K562 (cell line): Measurements from ENCODE around the gene ATF7IP. TPM values are rescaled to one million over a fixed set of nuclear protein-coding genes. Genes with fewer than 3 reads are reported as not detected.

Experiments used
- GTF2F1 ChIP-seq: IDR thresholded peaks from 2 replicates; pipeline ENCODE4 v1.6.1; 2011; ENCODE audit warnings: low read depth, low read length, improper control_type of control experiment
- HNRNPH1 ChIP-seq: fragments of 200-400 bp; formaldehyde crosslinking; optimal IDR thresholded peaks from 2 replicates; pipeline ENCODE3; 2017; ENCODE audit warnings: low read depth, mild to moderate bottlenecking, low read length, moderate library complexity
- KAT8 ChIP-seq: fragments of 450-650 bp; IDR thresholded peaks from 2 replicates; pipeline ENCODE4 v1.6.1; 2016; ENCODE audit warnings: low read depth, mild to moderate bottlenecking
- MAFF ChIP-seq: IDR thresholded peaks from 2 replicates; pipeline ENCODE4 v1.6.1; 2012; ENCODE audit warnings: low read length, improper control_type of control experiment
- MED1 ChIP-seq: sonication (generic); formaldehyde crosslinking; IDR thresholded peaks from 2 replicates; pipeline ENCODE4 v1.8.1; 2023; ENCODE audit warnings: missing genetic modification reagents, borderline replicate concordance
- NR4A1 ChIP-seq, 2 experiments: fragments of 250-450 bp in 1 of 2; fragments of 450-650 bp in 1 of 2; sonication (Bioruptor Pico) in 1 of 2; IDR thresholded peaks; 2 replicates each; pipeline versions ENCODE4 v1.4.0 to v1.6.1; 2016 to 2020; ENCODE audit warnings: mild to moderate bottlenecking in 2 of 2, missing compliant biosample characterization in 1 of 2, missing genetic modification characterization in 1 of 2, moderate library complexity in 1 of 2
- NRF1 ChIP-seq, 2 experiments: fragments of 450-650 bp; IDR thresholded peaks in 1 of 2; conservative IDR thresholded peaks in 1 of 2; 2 replicates each; pipeline ENCODE4 v1.6.1; 2014; ENCODE audit warnings: mild to moderate bottlenecking in 2 of 2
- PHTF2 ChIP-seq: fragments of 250-450 bp; sonication (Bioruptor Pico); IDR thresholded peaks from 2 replicates; pipeline ENCODE4 v1.5.0; 2021; ENCODE audit warnings: mild to moderate bottlenecking
- POLR2G ChIP-seq: fragments of 200-400 bp; formaldehyde crosslinking; IDR thresholded peaks from 2 replicates; pipeline ENCODE4 v1.6.1; 2017; ENCODE audit warnings: low read depth, mild to moderate bottlenecking, antibody characterized with exemption, low read length, moderate library complexity
- ZNF165 ChIP-seq: fragments of 250-450 bp; sonication (Bioruptor Pico); IDR thresholded peaks from 2 replicates; pipeline ENCODE4 v1.4.0; 2020; ENCODE audit warnings: borderline replicate concordance
- polyA plus RNA-seq, 8 experiments: library from polyadenylated mRNA; depleted of rRNA in 4 of 8; stranded (reverse) in 5 of 8; unstranded in 3 of 8; fragments of >200 nt; fragmentation: Nextera tagmentation in 2 of 8; fragmentation: Illumina TruSeq in 1 of 8; extraction: Ambion mirVana in 2 of 8; extraction: Trizol in 1 of 8; gene quantifications; 2 replicates each; pipeline versions ENCODE4 v1.2.1 to v1.2.3, GENCODE V29; 2011 to 2014; ENCODE audit warnings: inconsistent platforms in 1 of 8, missing spikeins in 1 of 8
- total RNA-seq, 7 experiments: library from RNA; depleted of rRNA in 6 of 7; stranded (reverse); fragments of >200 nt in 6 of 7; fragmentation: Illumina TruSeq in 2 of 7; extraction: Trizol in 2 of 7; gene quantifications; 2 replicates each; pipeline versions ENCODE4 v1.2.1 to v1.2.3, GENCODE V29; 2011 to 2021; ENCODE audit warnings: low replicate concordance in 1 of 7
- TF ChIP-seq, protein P1 (sequence below): IDR thresholded peaks from 2 replicates; pipeline ENCODE4 v1.6.1; 2011; ENCODE audit warnings: borderline replicate concordance, low read depth, mild to moderate bottlenecking, moderate library complexity, low read length; ENCODE audit not compliant: insufficient read depth, poor library complexity, severe bottlenecking
- TF ChIP-seq, protein P2 (sequence below): fragments of 200-600 bp; sonication (generic); IDR thresholded peaks from one replicate; pipeline ENCODE4 v1.6.1; 2012; ENCODE audit warnings: mild to moderate bottlenecking, low read depth, low read length, inconsistent platforms
- TF ChIP-seq, protein P3 (sequence below): sonication (generic); formaldehyde crosslinking; IDR thresholded peaks from 2 replicates; pipeline ENCODE4 v1.9.0; 2022; ENCODE audit warnings: mild to moderate bottlenecking, missing genetic modification reagents

ATF7IP gene
- total and polyA plus RNA-seq, 9 of the 15 experiments (the other 6 are each of a cell fraction or from before 2014, with no cell fraction given): 2.8 to 27.1 (median 11.0) TPM

DNA sequence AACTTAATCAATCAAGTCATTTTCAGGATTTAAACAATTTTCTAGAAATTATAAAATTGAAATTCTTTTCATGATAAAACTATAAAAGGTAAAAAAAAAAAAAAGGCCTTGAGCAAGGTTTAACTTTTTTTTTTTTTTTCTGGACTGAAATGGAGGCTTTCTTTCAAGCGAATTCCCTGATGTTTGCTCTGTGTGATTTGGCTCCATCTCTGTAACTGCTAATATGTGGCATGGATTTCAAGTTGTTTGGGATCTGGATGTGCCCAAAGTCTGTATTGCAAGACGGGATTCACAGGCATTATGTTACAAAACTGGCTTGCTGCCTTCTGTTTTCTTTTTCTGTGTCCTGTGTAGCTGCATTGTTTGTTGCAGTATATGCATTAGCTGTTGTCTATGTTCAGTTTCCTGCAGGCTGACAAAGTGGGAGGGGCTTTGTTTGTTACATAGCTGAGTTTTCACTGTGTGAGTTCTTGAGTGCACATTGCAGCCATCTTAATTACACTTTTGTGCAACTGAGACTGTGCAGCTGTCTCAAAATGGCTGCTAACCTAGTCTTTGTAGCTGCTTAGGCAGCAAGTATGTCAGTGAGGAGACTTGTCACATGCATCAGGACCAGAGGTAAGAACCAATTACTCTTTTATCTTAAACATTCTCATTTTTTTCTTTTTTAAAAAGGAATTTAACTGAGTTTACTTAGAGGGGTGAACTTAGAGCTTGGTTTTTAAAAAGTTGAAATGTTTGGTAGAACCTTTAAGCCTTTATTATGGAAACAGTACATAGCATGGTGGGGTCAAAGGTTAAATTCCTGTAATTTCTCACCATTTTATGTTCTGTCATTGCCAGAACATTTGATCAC lies 19.5 kb downstream of the ATF7IP start (continued):
- TF ChIP-seq, protein P1, sequence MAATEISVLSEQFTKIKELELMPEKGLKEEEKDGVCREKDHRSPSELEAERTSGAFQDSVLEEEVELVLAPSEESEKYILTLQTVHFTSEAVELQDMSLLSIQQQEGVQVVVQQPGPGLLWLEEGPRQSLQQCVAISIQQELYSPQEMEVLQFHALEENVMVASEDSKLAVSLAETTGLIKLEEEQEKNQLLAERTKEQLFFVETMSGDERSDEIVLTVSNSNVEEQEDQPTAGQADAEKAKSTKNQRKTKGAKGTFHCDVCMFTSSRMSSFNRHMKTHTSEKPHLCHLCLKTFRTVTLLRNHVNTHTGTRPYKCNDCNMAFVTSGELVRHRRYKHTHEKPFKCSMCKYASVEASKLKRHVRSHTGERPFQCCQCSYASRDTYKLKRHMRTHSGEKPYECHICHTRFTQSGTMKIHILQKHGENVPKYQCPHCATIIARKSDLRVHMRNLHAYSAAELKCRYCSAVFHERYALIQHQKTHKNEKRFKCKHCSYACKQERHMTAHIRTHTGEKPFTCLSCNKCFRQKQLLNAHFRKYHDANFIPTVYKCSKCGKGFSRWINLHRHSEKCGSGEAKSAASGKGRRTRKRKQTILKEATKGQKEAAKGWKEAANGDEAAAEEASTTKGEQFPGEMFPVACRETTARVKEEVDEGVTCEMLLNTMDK: no peak
- TF ChIP-seq GTF2F1 (no peak), NRF1 (conservative IDR thresholded peaks at IDR 0.05 in 1 of 2, IDR thresholded peaks at IDR 0.05 in 1 of 2) (peak; percentile 64 to 68), NR4A1 (CRISPR knock-in tag; IDR thresholded peaks at IDR 0.05) (no peak), NR4A1 (tag; IDR thresholded peaks at IDR 0.05) (peak; percentile 27; the same call in 1 of the 2 replicates), POLR2G (no peak), ZNF165 (CRISPR knock-in tag) (no peak), MED1 (no peak), KAT8 (peak; percentile 99), PHTF2 (CRISPR knock-in tag) (no peak), MAFF (no peak), HNRNPH1 (no peak)
- TF ChIP-seq, protein P2, sequence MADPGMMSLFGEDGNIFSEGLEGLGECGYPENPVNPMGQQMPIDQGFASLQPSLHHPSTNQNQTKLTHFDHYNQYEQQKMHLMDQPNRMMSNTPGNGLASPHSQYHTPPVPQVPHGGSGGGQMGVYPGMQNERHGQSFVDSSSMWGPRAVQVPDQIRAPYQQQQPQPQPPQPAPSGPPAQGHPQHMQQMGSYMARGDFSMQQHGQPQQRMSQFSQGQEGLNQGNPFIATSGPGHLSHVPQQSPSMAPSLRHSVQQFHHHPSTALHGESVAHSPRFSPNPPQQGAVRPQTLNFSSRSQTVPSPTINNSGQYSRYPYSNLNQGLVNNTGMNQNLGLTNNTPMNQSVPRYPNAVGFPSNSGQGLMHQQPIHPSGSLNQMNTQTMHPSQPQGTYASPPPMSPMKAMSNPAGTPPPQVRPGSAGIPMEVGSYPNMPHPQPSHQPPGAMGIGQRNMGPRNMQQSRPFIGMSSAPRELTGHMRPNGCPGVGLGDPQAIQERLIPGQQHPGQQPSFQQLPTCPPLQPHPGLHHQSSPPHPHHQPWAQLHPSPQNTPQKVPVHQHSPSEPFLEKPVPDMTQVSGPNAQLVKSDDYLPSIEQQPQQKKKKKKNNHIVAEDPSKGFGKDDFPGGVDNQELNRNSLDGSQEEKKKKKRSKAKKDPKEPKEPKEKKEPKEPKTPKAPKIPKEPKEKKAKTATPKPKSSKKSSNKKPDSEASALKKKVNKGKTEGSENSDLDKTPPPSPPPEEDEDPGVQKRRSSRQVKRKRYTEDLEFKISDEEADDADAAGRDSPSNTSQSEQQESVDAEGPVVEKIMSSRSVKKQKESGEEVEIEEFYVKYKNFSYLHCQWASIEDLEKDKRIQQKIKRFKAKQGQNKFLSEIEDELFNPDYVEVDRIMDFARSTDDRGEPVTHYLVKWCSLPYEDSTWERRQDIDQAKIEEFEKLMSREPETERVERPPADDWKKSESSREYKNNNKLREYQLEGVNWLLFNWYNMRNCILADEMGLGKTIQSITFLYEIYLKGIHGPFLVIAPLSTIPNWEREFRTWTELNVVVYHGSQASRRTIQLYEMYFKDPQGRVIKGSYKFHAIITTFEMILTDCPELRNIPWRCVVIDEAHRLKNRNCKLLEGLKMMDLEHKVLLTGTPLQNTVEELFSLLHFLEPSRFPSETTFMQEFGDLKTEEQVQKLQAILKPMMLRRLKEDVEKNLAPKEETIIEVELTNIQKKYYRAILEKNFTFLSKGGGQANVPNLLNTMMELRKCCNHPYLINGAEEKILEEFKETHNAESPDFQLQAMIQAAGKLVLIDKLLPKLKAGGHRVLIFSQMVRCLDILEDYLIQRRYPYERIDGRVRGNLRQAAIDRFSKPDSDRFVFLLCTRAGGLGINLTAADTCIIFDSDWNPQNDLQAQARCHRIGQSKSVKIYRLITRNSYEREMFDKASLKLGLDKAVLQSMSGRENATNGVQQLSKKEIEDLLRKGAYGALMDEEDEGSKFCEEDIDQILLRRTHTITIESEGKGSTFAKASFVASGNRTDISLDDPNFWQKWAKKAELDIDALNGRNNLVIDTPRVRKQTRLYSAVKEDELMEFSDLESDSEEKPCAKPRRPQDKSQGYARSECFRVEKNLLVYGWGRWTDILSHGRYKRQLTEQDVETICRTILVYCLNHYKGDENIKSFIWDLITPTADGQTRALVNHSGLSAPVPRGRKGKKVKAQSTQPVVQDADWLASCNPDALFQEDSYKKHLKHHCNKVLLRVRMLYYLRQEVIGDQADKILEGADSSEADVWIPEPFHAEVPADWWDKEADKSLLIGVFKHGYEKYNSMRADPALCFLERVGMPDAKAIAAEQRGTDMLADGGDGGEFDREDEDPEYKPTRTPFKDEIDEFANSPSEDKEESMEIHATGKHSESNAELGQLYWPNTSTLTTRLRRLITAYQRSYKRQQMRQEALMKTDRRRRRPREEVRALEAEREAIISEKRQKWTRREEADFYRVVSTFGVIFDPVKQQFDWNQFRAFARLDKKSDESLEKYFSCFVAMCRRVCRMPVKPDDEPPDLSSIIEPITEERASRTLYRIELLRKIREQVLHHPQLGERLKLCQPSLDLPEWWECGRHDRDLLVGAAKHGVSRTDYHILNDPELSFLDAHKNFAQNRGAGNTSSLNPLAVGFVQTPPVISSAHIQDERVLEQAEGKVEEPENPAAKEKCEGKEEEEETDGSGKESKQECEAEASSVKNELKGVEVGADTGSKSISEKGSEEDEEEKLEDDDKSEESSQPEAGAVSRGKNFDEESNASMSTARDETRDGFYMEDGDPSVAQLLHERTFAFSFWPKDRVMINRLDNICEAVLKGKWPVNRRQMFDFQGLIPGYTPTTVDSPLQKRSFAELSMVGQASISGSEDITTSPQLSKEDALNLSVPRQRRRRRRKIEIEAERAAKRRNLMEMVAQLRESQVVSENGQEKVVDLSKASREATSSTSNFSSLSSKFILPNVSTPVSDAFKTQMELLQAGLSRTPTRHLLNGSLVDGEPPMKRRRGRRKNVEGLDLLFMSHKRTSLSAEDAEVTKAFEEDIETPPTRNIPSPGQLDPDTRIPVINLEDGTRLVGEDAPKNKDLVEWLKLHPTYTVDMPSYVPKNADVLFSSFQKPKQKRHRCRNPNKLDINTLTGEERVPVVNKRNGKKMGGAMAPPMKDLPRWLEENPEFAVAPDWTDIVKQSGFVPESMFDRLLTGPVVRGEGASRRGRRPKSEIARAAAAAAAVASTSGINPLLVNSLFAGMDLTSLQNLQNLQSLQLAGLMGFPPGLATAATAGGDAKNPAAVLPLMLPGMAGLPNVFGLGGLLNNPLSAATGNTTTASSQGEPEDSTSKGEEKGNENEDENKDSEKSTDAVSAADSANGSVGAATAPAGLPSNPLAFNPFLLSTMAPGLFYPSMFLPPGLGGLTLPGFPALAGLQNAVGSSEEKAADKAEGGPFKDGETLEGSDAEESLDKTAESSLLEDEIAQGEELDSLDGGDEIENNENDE: no peak
- TF ChIP-seq, protein P3, sequence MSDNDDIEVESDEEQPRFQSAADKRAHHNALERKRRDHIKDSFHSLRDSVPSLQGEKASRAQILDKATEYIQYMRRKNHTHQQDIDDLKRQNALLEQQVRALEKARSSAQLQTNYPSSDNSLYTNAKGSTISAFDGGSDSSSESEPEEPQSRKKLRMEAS (CRISPR knock-in tag): no peak
